GM23248 (cell line): ENCODE results near the gene FAM171A2.

Source experiments
- EZH2 ChIP-seq: fragments of 200-600 bp; sonication (generic); IDR thresholded peaks from 2 replicates; pipeline ENCODE4 v1.6.1; 2018; ENCODE audit warnings: antibody characterized with exemption, mild to moderate bottlenecking; ENCODE audit not compliant: insufficient read depth, poor library complexity, severe bottlenecking
- EZH2phosphoT487 ChIP-seq: fragments of 200-600 bp; sonication (generic); IDR thresholded peaks from 2 replicates; pipeline ENCODE4 v1.6.1; 2018; ENCODE audit warnings: antibody characterized with exemption, moderate library complexity, mild to moderate bottlenecking, low read depth; ENCODE audit not compliant: insufficient read depth

DNA sequence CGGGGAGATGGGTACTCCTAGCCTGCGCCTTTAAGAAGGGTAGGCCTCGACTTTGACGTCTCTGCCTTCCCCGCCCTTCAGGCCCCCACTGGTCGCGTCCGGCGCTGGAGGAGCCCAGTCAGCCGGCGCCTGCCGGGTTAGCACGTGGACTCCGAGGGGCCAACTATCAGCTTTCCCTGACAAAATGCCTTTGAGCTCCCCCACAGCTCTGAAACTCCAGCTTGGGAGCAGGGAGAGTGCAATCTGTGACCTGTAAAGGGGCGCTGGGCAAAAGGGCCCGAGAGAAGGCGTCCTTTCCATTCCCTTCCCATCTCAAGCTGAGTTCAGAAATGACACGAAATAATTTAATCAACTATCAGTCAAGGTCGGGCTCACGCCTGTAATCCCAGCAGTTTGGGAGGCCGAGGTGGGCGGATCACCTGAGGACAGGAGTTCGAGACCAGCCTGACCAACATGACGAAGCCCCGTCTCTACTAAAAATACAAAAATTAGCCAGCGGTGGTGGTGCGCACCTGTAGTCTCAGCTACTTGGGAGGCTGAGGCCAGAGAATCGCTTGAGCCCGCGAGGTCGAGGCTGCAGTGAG is 36.7 kb downstream of the FAM171A2 start:
- TF ChIP-seq EZH2phosphoT487 (no peak), EZH2 (no peak)
